ENCODE results near the gene SRA1.
"Not testable (repeated sequence)": the region's sequence is repeated elsewhere in the genome, so short reads cannot be mapped to it uniquely, and the experiment has no call there.

Gene SRA1

DNA sequence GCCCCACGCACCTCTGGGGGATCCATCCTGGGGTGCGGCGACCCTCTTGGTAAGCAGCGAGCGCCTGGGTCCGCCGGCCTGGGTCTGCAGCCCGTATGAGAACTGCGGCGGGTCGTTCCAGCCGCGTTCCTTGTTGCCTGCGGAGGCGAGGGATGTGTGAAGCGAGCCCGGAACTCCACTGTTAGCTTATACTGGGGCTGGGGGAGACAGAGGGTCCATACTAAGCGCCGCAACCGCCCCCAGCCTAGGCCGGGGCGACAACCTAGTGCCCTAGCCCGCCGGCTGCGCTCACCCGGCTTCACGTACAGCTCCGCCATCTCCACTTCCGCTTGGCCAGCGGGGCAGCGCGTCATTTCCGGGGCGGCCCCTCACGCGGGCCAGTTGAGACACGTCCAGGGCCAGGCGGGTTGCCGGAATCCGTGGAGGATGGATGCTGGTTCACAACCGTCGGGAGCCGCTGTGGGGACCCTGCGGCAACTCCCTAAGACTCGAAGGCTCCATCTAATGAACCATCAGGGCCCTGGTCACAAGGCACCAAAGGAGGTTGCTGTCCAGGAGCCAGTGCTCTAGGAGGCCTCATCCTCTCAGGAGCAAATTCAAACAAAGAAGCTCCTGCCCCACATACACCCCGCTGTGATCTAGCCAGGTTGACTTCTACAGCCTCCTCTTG, at the start of gene SRA1:
Gene SRA1 (minus strand): TSS at position 338 of the 670 bp plus-strand sequence. CDS start 21 bp downstream, at position 317.
- peak within 1 kb of the TSS; percentile 84 for H3K4me3 ChIP-seq (ENCODE audit: low read depth, low read length)

DNA sequence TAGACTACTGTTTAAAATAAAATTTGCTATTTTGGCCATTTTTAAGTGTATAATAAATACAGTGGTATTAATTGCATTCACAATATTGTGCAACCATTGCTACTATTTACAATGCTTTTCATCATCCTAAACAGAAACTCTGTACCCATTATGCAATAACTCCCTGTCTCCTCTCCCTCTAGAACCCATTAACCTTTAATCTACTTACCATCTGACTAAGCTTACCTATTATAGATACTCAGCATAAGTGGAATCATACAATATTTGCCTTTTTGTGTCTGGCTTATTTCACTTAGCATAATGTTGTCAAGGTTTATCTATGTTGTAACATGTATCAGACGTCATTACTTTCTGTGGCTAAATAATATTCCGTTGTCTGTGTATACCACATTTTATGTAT, 49.8 kb upstream of the SRA1 start:
- H3K4me3 ChIP-seq (ENCODE audit: low read depth, low read length) = no peak overlapping the region

DNA sequence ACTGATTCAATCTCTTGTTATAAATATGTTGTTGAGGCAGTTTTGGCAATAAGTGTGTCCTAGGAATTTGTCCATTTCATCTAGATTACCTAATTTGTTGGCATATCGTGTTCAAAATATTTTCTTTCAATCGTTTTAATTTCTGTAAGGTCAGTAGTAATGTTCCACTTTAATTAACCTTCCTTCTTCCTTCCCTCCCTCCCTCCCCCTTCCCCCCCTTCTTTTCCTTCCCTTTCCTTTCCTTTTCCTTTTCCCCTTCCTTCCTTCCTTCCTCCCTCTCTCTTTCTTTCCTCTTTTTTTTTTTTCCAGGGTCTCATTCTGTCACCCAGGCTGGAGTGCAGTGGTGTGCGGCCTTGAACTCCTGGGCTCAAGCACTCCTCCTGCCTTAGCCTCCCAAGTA, 48.6 kb upstream of the SRA1 start:
- H3K4me3 ChIP-seq (ENCODE audit: low read depth, low read length) = no peak overlapping the region

DNA sequence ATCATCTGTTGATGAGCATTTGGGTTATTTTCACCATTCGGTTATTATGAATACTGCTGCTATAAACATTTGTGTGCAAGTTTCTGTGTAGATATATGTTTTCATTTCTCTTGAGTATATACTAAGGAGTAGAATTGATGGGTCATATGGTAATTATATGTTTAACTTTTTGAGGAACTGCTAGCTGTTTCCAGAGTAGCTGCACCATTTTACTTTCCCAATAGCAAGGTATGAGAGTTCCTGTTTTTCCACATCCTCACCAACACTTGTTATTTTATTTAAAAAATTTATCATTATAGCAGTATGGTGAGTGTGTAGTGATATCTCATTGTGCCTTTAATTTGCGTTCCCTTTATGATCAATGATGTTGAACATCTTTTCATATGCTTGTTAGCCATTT, 46.5 kb upstream of the SRA1 start:
- H3K4me3 ChIP-seq (ENCODE audit: low read depth, low read length) = no peak overlapping the region

DNA sequence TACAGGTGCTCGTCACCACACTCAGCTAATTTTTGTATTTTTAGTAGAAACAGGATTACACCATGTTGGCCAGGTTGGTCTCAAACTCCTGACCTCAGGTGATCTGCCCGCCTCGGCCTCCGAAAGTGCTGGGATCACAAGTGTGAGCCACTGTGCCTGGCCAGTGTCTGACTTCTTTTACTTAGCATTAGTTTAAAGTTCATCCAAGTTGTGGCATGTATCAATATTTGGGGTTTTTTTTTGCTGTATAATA, 46.1 kb upstream of the SRA1 start:
- not testable (repeated sequence) for H3K4me3 ChIP-seq (ENCODE audit: low read depth, low read length)

DNA sequence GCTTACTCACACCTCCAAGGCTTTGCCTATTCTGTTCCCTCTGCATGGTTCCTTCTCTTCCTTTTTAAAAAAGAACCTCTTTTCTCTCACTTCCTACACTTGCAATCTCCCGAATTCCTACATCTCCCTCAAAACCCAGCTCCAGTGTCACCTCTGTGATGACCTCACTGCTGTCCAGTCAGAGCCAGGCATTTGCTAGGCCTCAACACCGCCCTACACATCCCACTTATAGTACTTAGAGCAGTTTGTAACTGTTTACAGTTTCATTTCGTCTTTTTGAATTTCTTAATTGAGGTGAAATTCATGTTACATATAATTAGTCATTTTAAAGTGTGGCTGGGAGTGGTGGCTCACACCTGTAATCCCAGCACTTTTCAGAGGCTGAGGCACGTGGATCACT, 44.9 kb upstream of the SRA1 start:
- no peak overlapping the region for H3K4me3 ChIP-seq (ENCODE audit: low read depth, low read length)

DNA sequence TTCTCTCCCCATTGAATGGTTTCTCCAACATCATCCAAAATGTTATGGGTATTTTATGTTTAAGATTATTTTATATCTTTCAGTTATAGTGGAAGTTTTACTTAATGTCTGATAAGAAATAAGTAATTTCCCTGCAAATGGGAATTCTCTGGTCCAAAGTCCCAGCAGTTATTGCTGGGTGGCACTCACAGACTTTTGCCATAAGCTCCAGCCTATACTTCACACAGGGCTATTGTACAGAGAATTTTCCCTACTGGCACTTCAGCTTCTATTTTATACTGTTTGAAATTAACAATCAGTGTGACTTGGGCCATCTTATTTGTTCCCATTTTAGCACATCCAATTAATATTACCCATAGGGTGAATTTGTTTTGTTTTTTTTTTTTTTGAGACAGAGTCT, 42.8 kb upstream of the SRA1 start:
- H3K4me3 ChIP-seq (ENCODE audit: low read depth, low read length) = no peak overlapping the region

DNA sequence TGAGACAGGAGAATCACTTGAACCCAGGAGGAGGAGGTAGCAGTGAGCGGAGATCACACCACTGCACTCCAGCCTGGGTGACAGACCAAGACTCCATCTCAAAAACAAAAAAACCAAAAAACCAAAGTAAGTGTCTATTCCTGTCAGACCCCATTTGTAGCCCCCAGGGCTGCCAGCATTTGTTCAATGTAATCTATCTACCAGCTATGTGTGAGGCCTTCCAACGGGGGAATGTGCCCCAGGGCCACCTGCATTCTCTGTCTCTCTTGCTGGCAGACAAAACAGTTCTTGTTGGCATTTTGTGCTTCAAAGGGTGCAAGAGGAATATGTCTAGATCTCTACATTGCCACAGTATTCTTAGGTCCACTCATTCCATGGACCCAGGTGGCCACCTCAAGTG, 41.6 kb upstream of the SRA1 start:
- no peak overlapping the region for H3K4me3 ChIP-seq (ENCODE audit: low read depth, low read length)

DNA sequence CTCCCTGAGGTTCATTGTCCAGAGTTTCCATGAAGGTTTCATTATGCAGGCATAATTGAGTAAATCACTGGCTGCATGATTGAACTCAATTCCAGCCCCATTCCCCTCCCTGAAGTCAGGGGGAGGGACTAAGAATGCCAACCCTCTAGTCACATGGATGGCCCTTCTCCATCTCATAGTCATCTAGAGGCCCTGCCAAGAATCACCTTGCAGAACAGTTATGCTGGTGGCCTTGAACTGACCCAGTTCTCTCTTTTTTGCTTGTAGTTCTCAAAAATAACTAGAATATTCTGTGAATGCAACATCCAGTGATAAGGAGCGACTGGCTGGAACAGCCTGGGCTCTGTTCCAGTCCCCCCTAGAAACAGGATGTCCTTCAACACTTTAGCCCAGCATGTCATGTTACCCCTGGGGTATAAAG, 39.1 kb upstream of the SRA1 start:
- H3K4me3 ChIP-seq (ENCODE audit: low read depth, low read length) = no peak overlapping the region

DNA sequence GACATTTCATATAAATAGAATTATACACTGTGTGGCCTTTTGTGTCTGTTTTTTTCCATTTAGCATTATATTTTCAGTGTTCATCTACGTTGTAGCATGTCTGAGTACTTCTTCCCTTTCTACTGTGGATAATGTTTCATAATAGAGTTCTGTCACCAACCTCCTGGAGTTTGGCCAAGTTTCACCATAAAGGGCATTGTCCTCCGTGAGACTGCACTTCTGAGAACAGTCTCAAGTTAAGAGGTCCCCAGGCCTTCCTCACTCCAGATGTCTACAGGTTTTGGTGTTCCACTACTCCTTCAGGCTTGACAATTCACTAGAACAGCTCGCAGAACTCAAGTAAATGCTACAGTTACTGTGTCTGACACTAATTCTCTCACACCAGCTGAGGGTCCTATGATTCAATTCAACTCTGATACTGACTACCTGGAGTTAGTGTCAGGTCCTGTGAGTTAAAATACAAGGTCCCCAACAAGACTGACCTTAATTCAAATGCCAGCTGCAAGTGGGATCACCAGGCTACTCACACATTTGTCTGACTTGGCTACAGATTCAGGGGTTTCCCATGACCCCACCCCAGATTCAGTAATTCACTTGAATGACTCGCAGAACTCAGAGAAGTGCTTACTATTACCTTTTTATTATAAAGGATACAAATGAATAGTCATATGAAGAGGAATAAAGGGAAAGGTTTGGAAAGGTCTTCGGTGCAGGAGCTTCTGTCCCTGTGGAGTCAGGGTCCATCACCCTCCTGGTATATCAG, 38.4 kb upstream of the SRA1 start:
- H3K4me3 ChIP-seq (ENCODE audit: low read depth, low read length) = no peak overlapping the region

DNA sequence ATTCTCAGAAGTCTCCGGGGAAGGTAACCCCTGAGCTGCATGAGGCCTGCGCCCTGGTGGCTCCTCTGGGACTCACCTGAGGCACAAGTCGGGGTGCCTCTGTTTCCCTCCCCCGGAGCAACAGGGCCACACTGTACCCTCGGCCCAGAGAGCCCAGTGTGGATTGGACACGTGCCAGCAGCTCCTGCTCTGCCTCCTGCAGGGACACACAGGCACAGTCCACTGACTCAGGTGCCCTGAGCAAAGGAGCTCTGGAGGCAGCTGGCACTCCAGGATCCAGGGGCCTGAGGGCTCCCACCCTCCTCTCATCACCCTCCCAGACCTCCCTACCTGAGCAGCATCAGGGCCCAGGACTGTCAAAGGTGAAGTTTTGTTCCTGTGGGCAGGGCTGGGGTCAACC, 36.9 kb upstream of the SRA1 start:
- H3K4me3 ChIP-seq (ENCODE audit: low read depth, low read length) = no peak overlapping the region

DNA sequence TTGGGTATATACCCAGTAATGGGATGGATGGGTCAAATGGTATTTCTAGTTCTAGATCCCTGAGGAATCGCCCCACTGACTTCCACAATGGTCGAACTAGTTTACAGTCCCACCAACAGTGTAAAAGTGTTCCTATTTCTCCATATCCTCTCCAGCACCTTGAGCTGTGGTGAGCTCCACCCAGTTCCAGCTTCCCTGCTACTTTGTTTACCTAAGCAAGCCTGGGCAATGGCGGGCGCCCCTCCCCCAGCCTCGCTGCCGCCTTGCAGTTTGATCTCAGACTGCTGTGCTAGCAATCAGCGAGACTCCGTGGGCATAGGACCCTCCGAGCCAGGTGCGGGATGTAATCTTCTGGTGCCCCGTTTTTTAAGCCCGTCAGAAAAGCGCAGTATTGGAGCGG, 35.8 kb upstream of the SRA1 start:
- not testable (repeated sequence) for H3K4me3 ChIP-seq (ENCODE audit: low read depth, low read length)

DNA sequence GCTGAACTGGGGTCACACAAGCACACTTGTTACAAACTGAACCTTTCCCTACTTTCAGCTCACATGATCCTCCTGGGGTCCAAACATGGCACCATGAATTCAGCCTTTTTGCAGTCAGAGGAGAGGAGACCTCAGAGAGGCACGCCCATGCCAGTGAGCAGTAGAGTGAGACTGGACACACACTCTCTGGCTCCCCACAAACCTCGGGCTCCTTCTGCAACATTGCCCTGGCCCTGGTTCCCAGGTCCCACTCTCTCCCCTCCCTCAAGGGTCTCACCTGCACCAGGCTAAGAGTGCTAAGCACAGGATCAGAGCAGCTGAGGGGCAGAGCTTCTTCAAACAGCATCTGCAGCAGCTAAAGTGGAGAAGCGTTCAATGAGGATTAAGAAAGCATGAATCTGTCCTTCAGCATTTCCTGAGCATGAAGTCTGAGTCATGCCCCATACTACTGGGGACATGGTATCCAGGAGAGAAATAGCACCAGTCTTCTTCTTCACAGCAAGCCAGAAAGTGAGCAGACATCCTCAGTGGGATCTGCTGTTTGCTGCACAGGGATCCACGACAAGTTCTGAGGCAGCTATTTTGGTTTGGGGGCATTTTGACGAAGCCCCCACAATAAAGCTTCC, 34.6 kb upstream of the SRA1 start:
- no peak overlapping the region for H3K4me3 ChIP-seq (ENCODE audit: low read depth, low read length)

DNA sequence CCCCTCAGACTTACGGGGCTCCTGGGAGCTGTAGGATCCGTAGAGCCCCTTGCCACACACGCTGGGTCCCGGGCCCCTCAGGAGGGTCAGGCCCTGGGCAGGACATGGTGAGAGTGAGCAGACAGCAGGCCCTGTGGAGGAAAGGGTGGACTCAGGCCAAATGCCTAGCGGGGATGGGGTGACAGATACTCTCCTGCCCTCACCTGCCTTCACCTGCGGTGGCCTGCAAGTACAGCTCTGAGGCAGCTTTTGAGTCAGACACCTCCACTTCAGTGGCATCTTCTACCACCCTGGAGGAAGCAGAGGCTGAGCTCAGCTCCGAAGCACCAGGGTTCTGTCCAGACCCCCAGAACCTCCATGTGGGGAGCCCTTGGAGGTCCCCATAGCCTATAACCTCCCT, 33.6 kb upstream of the SRA1 start:
- H3K4me3 ChIP-seq (ENCODE audit: low read depth, low read length) = no peak overlapping the region

DNA sequence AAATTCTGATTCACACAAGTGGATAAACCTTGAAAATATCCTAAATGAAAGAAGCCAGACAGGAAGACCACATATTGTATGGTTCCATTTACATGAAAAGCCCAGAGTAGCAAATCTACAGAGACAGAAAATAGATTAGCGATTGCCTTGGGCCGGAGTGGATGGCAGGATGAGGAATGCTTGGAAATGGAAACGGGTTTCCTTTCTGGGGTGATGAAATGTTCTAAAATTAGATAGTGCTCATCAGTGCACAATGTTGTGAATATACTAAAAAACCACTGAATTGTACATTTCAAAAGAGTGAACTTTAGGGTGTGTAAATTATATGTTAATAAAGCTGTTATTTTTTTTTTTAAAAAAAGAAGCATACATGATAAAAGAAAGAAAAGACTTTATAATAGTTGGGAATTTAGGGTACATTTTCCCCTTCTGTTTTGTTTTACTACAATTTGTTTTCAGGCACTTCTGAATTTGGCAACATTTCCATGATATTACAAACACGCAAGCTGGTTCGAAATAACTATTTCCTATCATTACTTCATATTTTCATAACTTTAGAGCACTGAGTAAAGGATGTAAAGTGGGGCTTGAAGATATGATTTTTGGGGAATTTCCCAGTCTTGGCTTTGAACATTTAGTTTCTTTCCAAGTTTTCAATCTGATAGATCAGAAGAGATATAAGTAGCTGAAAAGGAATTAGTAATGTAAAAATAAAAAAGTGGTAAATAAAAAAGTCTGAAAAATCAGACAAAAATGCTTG, 31.2 kb upstream of the SRA1 start:
- H3K4me3 ChIP-seq (ENCODE audit: low read depth, low read length) = no peak overlapping the region

DNA sequence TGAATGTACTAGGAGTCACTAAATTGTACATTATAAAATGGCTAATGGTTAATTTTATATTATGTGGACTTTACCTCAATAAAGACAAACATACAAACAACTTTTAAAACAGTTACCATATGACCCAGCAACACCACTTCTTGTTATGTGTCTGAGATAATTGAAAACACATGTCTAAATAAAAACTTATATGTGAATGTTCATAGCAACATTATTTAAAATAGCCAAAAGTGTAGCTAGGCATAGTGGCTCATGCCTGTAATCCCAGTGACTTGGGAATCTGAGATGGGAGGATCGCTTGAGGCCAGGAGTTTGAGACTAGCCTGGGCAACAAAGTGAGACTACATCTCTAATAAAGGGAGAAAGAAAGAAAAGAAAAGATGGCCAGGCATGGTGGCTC, 30.2 kb upstream of the SRA1 start:
- no peak overlapping the region for H3K4me3 ChIP-seq (ENCODE audit: low read depth, low read length)

DNA sequence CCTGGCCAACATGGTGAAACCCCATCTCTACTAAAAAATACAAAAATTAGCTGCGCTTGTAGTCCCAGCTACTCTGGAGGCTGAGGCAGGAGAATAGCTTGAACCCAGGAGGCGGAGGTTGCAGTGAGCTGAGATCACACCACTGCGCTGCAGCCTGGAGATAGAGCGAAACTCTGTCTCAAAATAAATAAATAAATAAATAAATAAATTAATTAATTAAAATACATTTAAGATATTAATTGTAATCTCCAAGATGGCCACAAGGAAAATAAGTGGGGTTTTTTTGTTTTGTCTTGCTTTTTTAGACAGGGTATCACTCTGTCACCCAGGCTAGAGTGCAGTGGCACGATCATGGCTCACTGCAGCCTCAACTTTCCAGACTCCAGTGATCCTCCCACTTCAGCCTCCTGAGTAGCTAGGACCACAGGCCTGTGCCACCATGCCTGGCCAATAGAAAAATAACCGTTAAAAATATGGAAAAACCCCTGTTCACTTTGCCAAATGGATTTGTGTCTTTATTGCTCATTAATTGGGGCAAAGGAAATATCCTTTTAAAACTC, 22.0 kb upstream of the SRA1 start:
- not testable (repeated sequence) for H3K4me3 ChIP-seq (ENCODE audit: low read depth, low read length)

DNA sequence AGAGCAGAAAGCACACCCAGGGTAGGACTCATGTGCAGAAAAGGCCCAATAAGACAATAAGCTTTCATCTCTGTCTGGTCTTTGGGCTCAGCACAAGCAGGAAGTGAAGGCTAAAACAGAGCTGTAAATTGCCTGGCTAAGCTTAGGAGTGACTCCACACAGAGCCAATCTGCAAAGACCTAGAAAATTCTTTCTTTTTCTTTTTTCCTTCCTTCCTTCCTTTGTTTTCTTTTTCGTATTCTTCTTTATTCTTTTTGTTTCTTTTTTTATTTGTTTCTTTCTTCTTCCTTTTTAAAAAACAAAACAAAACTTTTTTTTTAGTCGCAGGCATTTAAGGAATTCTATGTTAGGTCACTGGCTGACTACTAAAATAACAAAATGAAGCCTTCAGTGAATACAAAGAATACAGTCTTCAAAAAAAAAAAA, 19.5 kb upstream of the SRA1 start:
- no peak overlapping the region for H3K4me3 ChIP-seq (ENCODE audit: low read depth, low read length)

DNA sequence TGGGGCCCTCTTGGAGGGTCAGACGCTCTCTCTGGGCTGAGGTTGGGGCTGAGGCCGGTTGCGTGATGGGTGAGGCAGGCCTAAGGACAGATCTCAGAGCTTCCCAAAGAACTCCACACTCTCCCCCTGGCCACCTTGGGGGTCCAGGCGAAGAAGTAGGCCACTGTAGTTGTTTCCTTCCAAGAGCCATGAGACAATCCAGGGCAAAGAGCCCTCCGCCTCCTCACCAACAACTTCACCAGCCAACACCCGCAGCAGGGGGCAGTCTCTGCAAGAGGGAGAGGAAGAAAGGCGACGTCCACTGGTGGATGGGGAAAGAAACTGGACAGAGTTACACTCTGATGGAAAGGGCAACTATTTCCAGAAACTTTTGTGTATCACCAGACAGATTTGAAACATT, 18.0 kb upstream of the SRA1 start:
- H3K4me3 ChIP-seq (ENCODE audit: low read depth, low read length) = no peak overlapping the region

DNA sequence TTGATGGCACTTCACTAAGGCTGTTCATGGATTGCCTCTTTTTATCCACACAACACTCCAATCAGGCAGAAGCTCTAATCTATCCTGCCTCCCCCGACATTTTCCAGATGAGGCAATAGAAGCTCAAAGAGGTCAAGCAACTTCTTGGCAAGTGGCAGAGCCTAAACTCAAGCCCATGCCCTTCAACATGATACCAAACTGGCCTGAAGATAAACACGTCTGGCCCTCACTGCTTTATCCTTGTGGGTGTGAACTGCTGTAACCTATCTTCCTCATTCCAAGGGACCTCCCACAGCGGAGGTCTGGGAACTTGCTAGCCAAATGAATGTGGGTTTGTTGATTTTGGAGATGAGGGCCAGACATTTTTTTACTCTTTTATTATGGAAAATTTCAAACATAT, 16.9 kb upstream of the SRA1 start:
- H3K4me3 ChIP-seq (ENCODE audit: low read depth, low read length) = no peak overlapping the region

DNA sequence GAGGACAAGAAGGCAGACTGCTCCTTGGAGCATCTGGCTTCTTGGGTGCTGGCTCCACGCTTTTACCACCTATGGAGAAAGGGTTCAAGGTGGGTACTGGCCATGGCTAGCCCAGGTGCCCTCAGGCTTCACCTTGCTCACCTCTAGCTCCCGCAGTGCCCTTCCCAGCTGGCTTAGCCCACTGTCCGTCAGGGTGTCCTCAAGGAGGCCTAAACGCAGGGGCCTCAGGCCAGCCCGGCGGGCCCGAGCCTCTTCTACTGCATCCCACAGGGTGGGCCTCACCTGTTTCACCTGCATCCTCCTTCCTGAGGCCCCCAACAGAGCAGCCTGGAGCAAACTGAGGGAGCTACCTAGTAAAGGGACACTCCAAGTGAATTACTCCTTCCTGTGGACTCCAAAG, 16.4 kb upstream of the SRA1 start:
- H3K4me3 ChIP-seq (ENCODE audit: low read depth, low read length) = no peak overlapping the region

DNA sequence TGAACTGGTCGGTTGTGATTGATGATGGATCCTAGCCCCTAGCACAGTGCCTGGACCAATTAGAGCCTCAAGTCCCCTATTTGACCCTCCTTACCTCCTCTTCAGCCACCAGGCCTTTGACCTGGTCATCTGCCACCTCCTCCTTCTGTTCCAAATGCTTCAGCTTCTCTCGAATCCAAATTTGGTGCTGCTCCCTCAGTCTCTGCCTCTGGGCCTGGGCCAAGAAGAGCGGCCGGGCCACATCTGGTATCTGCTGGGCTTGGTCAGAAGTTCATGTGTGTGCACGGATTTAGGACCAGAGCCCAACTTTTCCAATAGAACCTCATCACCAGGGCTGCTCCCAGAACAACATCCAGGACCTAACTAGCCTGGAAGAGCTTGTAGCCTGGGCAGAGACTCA, 13.8 kb upstream of the SRA1 start:
- no peak overlapping the region for H3K4me3 ChIP-seq (ENCODE audit: low read depth, low read length)

Measured in iPS-11a (cell line).